NB4 (cell line): ENCODE results near the gene PRR29.
A peak's percentile ranks its signal among the peaks of the same experiment; 100 is the strongest.

Experiments
- DNase-seq: peaks from one replicate; pipeline ENCODE4 v3.0.0; 2010; ENCODE audit warnings: low read depth
- H3K4me3 ChIP-seq: one replicate; pipeline ENCODE4 v1.5.1; 2011; ENCODE audit warnings: mild to moderate bottlenecking, low read depth, low read length, moderate library complexity
- MYC ChIP-seq: IDR thresholded peaks from 2 replicates; pipeline ENCODE4 v1.6.1; 2011; ENCODE audit warnings: low read depth, low read length
- POLR2A ChIP-seq: IDR thresholded peaks from 2 replicates; pipeline ENCODE4 v1.6.1; 2011; ENCODE audit warnings: mild to moderate bottlenecking; ENCODE audit not compliant: insufficient read length; ENCODE audit errors: extremely low read depth
- TF ChIP-seq, protein P1 (sequence below): IDR thresholded peaks from 2 replicates; pipeline ENCODE4 v1.6.1; 2011; ENCODE audit warnings: low read depth, low read length
- TF ChIP-seq, protein P2 (sequence below): IDR thresholded peaks from one replicate; pipeline ENCODE4 v1.5.1; 2012; ENCODE audit warnings: low read depth, low read length

PRR29 gene

DNA sequence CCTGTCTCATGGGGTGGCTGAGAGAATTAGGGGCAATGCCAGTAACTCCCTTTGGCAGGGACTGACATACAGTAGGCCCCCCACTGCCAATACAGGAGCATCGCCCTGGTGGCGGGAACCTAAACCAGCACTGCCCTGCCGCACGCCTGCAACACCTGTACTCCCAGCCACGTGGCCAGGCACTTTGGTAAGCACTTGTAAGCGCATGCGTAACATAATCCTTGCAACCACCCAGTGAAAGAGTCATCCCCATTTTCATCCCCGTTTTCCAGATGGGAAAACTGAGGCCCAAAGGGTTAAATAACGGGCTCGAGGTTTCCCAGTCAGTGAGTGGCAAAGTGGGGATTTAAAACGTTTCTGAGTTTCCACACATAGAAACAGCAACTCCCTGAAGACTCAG is 42.9 kb upstream of the PRR29 start:
- no peak overlapping the region for H3K4me3 ChIP-seq
- TF ChIP-seq, protein P1, sequence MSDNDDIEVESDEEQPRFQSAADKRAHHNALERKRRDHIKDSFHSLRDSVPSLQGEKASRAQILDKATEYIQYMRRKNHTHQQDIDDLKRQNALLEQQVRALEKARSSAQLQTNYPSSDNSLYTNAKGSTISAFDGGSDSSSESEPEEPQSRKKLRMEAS: no peak
- TF ChIP-seq MYC: no peak
- TF ChIP-seq POLR2A: no peak
- TF ChIP-seq, protein P2, sequence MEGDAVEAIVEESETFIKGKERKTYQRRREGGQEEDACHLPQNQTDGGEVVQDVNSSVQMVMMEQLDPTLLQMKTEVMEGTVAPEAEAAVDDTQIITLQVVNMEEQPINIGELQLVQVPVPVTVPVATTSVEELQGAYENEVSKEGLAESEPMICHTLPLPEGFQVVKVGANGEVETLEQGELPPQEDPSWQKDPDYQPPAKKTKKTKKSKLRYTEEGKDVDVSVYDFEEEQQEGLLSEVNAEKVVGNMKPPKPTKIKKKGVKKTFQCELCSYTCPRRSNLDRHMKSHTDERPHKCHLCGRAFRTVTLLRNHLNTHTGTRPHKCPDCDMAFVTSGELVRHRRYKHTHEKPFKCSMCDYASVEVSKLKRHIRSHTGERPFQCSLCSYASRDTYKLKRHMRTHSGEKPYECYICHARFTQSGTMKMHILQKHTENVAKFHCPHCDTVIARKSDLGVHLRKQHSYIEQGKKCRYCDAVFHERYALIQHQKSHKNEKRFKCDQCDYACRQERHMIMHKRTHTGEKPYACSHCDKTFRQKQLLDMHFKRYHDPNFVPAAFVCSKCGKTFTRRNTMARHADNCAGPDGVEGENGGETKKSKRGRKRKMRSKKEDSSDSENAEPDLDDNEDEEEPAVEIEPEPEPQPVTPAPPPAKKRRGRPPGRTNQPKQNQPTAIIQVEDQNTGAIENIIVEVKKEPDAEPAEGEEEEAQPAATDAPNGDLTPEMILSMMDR: no peak
- no peak for DNase-seq

DNA sequence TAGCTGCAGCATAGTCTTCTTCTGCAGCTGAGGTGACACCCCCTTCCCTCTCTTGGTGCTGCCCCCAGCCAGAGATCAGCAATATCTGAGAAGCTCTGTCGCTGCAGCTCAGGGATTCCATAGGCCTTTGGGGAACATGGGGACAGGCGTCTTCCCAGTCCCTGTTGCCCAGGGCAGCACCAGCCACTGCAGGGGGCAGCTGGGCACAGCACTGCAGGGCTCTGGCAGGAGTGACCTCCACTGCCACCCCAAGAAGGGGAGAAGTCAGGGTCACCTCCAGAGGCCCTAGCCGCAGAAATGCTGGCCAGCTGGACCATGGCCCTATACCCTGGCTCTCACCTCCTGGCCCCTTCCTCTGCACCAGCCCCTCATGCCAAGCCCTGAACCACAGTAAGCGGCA is 42.4 kb upstream of the PRR29 start:
- DNase-seq: no peak
- H3K4me3 ChIP-seq: no peak overlapping the region
- TF ChIP-seq MYC: no peak
- TF ChIP-seq, protein P1: no peak
- TF ChIP-seq, protein P2: no peak
- no peak for TF ChIP-seq POLR2A

DNA sequence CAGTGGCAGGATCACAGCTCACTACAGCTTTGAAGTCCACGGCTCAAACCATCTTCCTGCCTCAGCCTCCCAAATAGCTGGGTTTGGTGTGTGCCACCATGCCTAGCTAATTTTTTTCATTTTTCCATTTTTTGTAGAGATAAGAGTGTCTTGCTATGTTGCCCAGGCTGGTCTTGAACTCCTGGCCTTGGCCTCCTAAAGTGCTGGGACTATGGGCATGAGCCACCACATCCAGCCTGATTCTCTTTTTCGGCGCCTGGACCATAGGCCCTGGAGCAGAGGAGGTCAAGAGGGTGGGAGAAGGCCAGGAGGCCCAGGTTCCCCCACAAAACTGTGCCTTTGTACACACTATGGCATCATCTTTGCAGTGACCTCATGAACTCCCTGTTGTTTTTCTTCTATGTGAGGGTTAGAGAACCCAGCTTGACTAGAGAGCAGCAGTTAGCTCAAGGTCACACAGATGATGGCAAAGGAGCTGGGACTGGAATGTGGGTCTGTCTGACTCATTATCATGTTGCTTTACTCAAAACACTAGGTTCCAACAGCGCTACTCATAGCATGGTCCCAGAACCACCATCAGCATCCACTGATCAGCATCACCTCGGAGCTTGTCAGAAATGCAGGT is 41.7 kb upstream of the PRR29 start:
- TF ChIP-seq POLR2A: no peak
- no peak for TF ChIP-seq MYC
- TF ChIP-seq, protein P1: no peak
- H3K4me3 ChIP-seq: no peak overlapping the region
- no peak for DNase-seq

DNA sequence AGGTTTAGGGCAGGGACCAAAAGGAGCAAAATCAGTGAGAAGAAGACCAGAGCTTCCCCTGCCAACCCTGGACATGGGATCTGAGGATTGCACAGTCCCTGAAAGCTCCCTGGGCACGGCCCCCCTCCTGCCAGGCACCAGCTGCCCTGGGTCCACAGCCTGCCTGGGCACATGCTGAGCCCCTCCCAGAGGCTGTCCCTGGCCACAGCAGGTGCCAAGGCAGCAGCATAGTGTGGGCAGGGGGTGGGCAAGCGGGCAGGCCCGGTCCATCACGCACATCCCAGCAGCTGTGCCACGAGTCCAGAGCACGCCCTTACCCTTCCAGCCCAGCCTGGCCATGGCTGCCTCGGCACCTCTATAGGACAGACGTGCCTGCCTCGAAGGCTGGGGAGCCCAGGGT is 38.1 kb upstream of the PRR29 start:
- TF ChIP-seq, protein P2: no peak
- TF ChIP-seq POLR2A: no peak
- no peak for TF ChIP-seq MYC
- TF ChIP-seq, protein P1: no peak
- H3K4me3 ChIP-seq: no peak overlapping the region
- DNase-seq: no peak

DNA sequence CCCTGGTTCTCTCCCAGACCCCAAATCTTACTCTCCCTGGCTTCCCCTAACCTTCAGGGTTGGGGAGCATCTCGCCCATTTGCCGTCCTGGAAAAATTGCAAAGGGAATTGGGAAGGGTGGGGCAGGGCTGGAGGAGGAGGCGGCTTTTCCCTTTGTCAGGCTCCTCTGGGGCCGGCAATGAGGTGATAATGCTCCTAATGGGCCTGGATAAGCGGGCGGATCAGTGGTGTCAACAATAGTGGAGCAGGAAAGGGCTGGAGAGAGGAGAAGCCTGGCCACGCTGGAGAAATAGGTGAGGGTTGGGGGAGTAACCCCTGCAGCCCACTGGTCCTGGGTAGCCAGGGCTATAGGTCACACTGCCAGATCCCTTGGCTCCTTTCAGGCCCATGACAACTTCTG is 37.7 kb upstream of the PRR29 start:
- DNase-seq: no peak
- H3K4me3 ChIP-seq: no peak overlapping the region
- TF ChIP-seq, protein P2: no peak
- TF ChIP-seq POLR2A (no peak), MYC (no peak)
- TF ChIP-seq, protein P1: no peak

DNA sequence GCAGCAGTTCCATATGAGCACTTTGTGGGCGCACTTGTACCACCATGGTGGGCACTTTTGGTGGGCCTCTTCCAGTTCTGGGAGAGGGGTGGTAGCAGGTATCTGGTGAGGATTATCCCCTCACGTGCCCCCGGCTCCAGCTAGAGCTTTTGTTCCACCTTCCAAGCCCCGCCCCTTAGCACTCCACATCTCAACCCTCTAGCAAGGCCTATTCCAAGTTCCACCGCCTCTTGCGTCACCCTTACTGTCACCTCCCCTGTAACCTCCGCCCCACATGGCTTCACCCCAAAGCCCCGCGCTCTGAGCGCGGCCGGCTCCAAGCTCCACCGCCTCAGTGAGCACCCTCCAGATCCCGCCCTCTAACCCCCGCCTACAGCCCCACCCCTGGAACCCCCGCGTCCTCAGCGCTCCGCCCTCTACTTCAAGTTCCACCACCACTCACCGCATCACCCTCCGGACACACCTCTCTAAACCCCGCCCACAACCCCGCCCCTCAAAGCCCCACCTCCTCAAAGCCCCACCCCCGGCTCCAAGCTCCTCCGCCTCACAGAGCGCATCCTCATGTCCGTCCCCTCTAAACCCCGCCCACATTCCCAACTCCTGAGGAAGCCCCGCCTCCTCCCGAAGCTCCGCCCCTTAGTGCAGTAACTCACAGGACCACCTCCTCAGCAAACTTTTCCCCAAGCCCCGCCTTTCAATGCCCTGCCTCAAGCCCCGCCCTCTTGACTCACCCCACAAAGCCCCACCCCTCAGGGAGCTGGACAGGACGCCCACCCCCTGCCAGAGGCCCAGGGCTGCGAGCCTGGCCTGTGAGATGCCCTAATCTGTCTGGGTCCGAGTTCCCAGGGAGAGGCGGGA is 36.6 kb upstream of the PRR29 start:
- peak; percentile 60 for DNase-seq
- no peak for TF ChIP-seq POLR2A
- TF ChIP-seq, protein P1: no peak
- TF ChIP-seq MYC: no peak
- TF ChIP-seq, protein P2: no peak
- H3K4me3 ChIP-seq: no peak overlapping the region
